Body of pancreas (tissue), 4 donors: Measurements from ENCODE around the gene SLC16A6. TPM values are rescaled to one million over a fixed set of nuclear protein-coding genes. Genes with fewer than 3 reads are reported as not detected.
A peak's percentile ranks its signal among the peaks of the same experiment; 100 is the strongest.
"Not testable (repeated sequence)": the region's sequence is repeated elsewhere in the genome, so short reads cannot be mapped to it uniquely, and the experiment has no call there.

Source experiments
- ATAC-seq: fragments of 150-250 bp; one replicate; pipeline ENCODE4 v1.9.1; 2016
- DNase-seq, 4 donors: peaks; one replicate each; pipeline ENCODE4 v3.0.0-alpha.2; 2019
- H3K27ac ChIP-seq, 4 donors: fragments of 200-600 bp; sonication (generic); 1 replicate in 3 of 4; 2 replicates in 1 of 4; pipeline versions ENCODE4 v1.5.1 to v1.6.1; 2016 to 2019; ENCODE audit warnings: mild to moderate bottlenecking in 1 of 4, mixed read lengths in 1 of 4, moderate library complexity in 1 of 4
- H3K27me3 ChIP-seq, 2 donors: fragments of 200-600 bp; sonication (generic); one replicate each; pipeline ENCODE4 v1.6.0; 2016; ENCODE audit warnings: mild to moderate bottlenecking in 1 of 2
- H3K36me3 ChIP-seq, 2 donors: fragments of 200-600 bp; sonication (generic); replicated peaks in 1 of 2; 2 replicates each; pipeline ENCODE4 v1.5.1; 2016; ENCODE audit warnings: low read depth in 2 of 2; ENCODE audit not compliant: insufficient read depth in 1 of 2
- H3K4me1 ChIP-seq: fragments of 200-600 bp; sonication (generic); one replicate; pipeline ENCODE4 v1.6.0; 2016
- H3K4me3 ChIP-seq, 2 donors: fragments of 200-600 bp; sonication (generic); 1 replicate in 1 of 2; 2 replicates in 1 of 2; pipeline ENCODE4 v1.5.1; 2016 to 2019
- H3K9me3 ChIP-seq, 3 donors: fragments of 200-600 bp; sonication (generic); 1 replicate in 2 of 3; 2 replicates in 1 of 3; pipeline ENCODE4 v1.5.1; 2016
- CTCF ChIP-seq, 7 experiments: fragments of 450-650 bp in 4 of 7; fragments of 200-600 bp in 3 of 7; sonication (generic) in 3 of 7; IDR thresholded peaks; one replicate each; pipeline ENCODE4 v1.5.1; 2016 to 2019; ENCODE audit warnings: antibody characterized with exemption in 7 of 7
- POLR2A ChIP-seq, 3 donors: fragments of 450-650 bp; IDR thresholded peaks; one replicate each; pipeline ENCODE4 v1.6.1; 2016; ENCODE audit warnings: antibody characterized with exemption in 3 of 3, mild to moderate bottlenecking in 2 of 3
- WGBS, 2 donors: methylation state at CpG; one replicate each; pipeline ENCODE4 v1.1.5; 2017; 5-methylcytosine and 5-hydroxymethylcytosine counted together
- intact Hi-C: fragments of 100-400 bp; cut with DNase I; formaldehyde crosslinking; loops from one replicate; pipeline ENCODE4 v1.15.1; 2023
- total RNA-seq, 2 donors: library from RNA; depleted of rRNA; stranded (reverse); fragments of >200 nt; gene quantifications; one replicate each; pipeline ENCODE4 v1.1.0, GENCODE V29; 2016

SLC16A6 gene
- total RNA-seq, 2 donors from 2014 or later, result under 0.01 TPM; not detected in 1

- peak in 1 of 4 donors; percentile 41 for DNase-seq
- H3K36me3 ChIP-seq, result no peaks in the 10 kb centered on the region
- H3K4me3 ChIP-seq, result no peak overlapping the region
- TF ChIP-seq CTCF (IDR thresholded peaks at IDR 0.05) (no peak), POLR2A (IDR thresholded peaks at IDR 0.05) (no peak)
- H3K27me3 ChIP-seq, result peaks cover 0 to 15% of the 10 kb centered on the region in 2 donors
- no peak for ATAC-seq
- peaks cover 23% of the 10 kb centered on the region for H3K4me1 ChIP-seq
- WGBS, 2 donors, result 73 to 92% methylated on average over 7 of the region's 7 CpGs
- no peaks in the 10 kb centered on the region for H3K9me3 ChIP-seq
- H3K27ac ChIP-seq, result peak overlapping the region in 1 of 4 donors; percentile 41
- intact Hi-C loops, result no loop called here
Observed at GRCh38 chr17:68288804-68289203, 2.1 kb downstream of the SLC16A6 start.

- Histone ChIP-seq H3K27ac (peak overlapping the region in 1 of 4 donors; percentile 41), H3K4me1 (peaks cover 23% of the 10 kb centered on the region), H3K9me3 (no peaks in the 10 kb centered on the region), H3K4me3 (no peak overlapping the region), H3K36me3 (no peaks in the 10 kb centered on the region), H3K27me3 (peaks cover 0 to 15% of the 10 kb centered on the region in 2 donors)
- intact Hi-C loops, result no loop called here
- DNase-seq (peak in 1 of 4 donors; percentile 39), ATAC-seq (no peak)
- 69 to 74% methylated on average over 5 of the region's 5 CpGs for WGBS, 2 donors
- TF ChIP-seq POLR2A (IDR thresholded peaks at IDR 0.05) (no peak), CTCF (IDR thresholded peaks at IDR 0.05) (no peak)
Observed at GRCh38 chr17:68288375-68288774, 2.6 kb downstream of the SLC16A6 start.

DNA sequence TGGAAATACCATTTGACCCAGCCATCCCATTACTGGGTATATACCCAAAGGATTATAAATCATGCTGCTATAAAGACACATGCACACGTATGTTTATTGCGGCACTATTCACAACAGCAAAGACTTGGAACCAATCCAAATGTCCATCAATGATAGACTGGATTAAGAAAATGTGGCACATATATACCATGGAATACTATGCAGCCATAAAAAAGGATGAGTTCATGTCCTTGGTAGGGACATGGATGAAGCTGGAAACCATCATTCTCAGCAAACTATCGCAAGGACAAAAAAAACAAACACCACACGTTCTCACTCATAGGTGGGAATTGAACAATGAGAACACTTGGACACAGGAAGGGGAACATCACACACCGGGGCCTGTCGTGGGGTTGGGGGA is 9.0 kb downstream of the SLC16A6 start:
- ATAC-seq, intact Hi-C loops, H3K27me3 ChIP-seq, H3K4me3 ChIP-seq, DNase-seq, H3K36me3 ChIP-seq, H3K4me1 ChIP-seq, H3K9me3 ChIP-seq, H3K27ac ChIP-seq: not testable (repeated sequence)
- 61 to 89% methylated on average over 4 to 6 of the region's 6 CpGs for WGBS, 2 donors

DNA sequence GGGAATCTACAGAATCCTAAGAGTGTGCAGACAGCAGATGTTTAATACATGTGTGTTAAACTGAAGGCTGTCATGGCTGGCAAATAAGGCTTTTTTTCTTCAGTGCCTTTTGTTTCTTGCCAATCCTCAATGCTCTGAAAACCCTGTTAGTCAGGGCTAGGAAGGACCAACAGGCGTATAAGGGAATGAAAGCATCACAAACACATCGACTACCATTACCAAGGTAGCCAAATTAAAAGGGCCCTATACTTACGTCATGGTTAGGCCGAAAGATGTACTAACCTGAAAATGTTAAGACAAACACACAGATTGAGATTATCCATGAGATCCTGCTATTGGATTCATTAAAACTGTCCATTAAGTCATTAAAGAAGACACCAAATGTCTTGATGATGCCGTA is 13.1 kb downstream of the SLC16A6 start:
- no peaks in the 10 kb centered on the region for H3K9me3 ChIP-seq
- H3K27ac ChIP-seq, result no peak overlapping the region
- no peak for ATAC-seq
- intact Hi-C loops, result no loop called here
- no peaks in the 10 kb centered on the region for H3K36me3 ChIP-seq
- no peaks in the 10 kb centered on the region for H3K27me3 ChIP-seq
- no peak for DNase-seq
- WGBS, 2 donors, result 96 to 98% methylated on average over 5 of the region's 5 CpGs
- no peaks in the 10 kb centered on the region for H3K4me1 ChIP-seq
- no peak for TF ChIP-seq POLR2A (IDR thresholded peaks at IDR 0.05)
- no peak for TF ChIP-seq CTCF (IDR thresholded peaks at IDR 0.05)
- no peak overlapping the region for H3K4me3 ChIP-seq

DNA sequence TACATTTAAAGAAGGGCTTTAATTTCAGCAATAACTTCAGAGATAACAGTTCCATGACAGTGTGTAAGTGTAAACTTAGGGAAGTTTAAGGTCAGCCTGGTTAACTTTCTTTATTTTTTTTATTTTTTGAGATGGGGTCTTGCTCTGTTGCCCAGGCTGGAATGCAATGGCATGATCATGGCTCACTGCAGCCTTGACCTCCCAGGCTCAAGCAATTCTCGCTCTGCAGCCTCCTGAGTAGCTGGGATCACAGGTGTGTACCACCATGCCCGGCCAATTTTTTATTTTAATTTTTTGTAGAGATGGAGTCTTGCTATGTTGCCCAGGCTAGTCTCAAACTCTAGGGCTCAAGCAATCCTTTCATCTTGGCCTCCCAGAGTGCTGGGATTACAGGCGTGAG is 14.6 kb downstream of the SLC16A6 start:
- H3K4me1 ChIP-seq, H3K4me3 ChIP-seq, ATAC-seq, H3K27me3 ChIP-seq, H3K27ac ChIP-seq, H3K9me3 ChIP-seq, intact Hi-C loops, DNase-seq, H3K36me3 ChIP-seq: not testable (repeated sequence)
- 89 to 91% methylated on average over 3 of the region's 3 CpGs for WGBS, 2 donors

- no peaks in the 10 kb centered on the region for H3K9me3 ChIP-seq
- no peaks in the 10 kb centered on the region for H3K4me1 ChIP-seq
- no peaks in the 10 kb centered on the region for H3K27me3 ChIP-seq
- no peaks in the 10 kb centered on the region for H3K36me3 ChIP-seq
- intact Hi-C loops, result no loop called here
- peak overlapping the region in 1 of 4 donors; percentile 26 for H3K27ac ChIP-seq
- DNase-seq, result peak in 1 of 4 donors; percentile 36
- WGBS, 2 donors, result 80 to 82% methylated on average over 11 of the region's 11 CpGs
- no peak for TF ChIP-seq POLR2A (IDR thresholded peaks at IDR 0.05)
- ATAC-seq, result no peak
- H3K4me3 ChIP-seq, result no peak overlapping the region
Observed at GRCh38 chr17:68273722-68274121, 17.2 kb downstream of the SLC16A6 start.

DNA sequence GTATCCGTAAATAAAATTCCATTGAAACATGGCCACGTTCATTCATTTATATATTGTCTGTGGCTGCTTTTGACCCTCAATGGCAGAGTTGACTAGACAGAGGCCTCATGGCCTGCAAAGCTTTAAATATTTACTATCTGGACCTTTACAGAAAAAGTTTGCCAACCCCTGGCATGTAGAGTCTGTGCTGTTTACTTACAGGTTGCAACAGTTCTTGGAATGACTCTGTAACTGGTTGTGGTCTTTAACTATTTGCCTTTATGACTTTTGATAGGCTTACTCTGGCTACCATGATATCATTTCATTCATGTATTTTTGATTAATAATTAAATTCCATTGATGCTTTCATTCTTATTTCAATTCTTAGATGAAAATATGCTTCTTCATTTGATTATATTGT is 25.1 kb downstream of the SLC16A6 start:
- intact Hi-C loops, result loop anchor here (10.0 kb wide), 2 partner anchors 129 to 199 kb away; no protein-coding TSS in a partner anchor
- H3K9me3 ChIP-seq, H3K36me3 ChIP-seq, H3K4me3 ChIP-seq, H3K27ac ChIP-seq, H3K4me1 ChIP-seq, H3K27me3 ChIP-seq: not testable (repeated sequence)
- DNase-seq, result peak in 3 of 4 donors; percentile 24 to 43 (median 33)
- WGBS, 2 donors, result 73 to 75% methylated on average over 2 of the region's 2 CpGs
- peak; percentile 64 for ATAC-seq
